HEK293 (cell line): ENCODE results near the gene PDK2.

ENCODE experiments used
- PATZ1 ChIP-seq: fragments of 450-650 bp; formaldehyde crosslinking; IDR thresholded peaks from 2 replicates; pipeline ENCODE4 v1.5.1; 2016; ENCODE audit warnings: missing biosample characterization, missing genetic modification characterization
- PRDM2 ChIP-seq: fragments of 450-650 bp; formaldehyde crosslinking; IDR thresholded peaks from 2 replicates; pipeline ENCODE4 v1.5.1; 2016; ENCODE audit warnings: missing biosample characterization, missing genetic modification characterization, borderline replicate concordance
- TCF7L2 ChIP-seq: IDR thresholded peaks from 2 replicates; pipeline ENCODE4 v1.6.1; 2011; ENCODE audit warnings: low read depth, mild to moderate bottlenecking, inconsistent platforms, low read length, moderate library complexity, borderline replicate concordance
- ZNF10 ChIP-seq: fragments of 450-650 bp; formaldehyde crosslinking; IDR thresholded peaks from 2 replicates; pipeline ENCODE4 v1.5.1; 2017; ENCODE audit warnings: missing biosample characterization, missing genetic modification characterization
- ZNF138 ChIP-seq: fragments of 450-650 bp; formaldehyde crosslinking; IDR thresholded peaks from 2 replicates; pipeline ENCODE4 v1.5.1; 2016; ENCODE audit warnings: missing biosample characterization, missing genetic modification characterization, borderline replicate concordance
- ZNF214 ChIP-seq: fragments of 450-650 bp; formaldehyde crosslinking; IDR thresholded peaks from 2 replicates; pipeline ENCODE4 v1.5.1; 2017; ENCODE audit warnings: missing biosample characterization, mild to moderate bottlenecking, missing genetic modification characterization, borderline replicate concordance
- ZNF473 ChIP-seq: fragments of 450-650 bp; formaldehyde crosslinking; IDR thresholded peaks from 2 replicates; pipeline ENCODE4 v1.5.1; 2017; ENCODE audit warnings: missing biosample characterization, missing genetic modification characterization
- ZNF558 ChIP-seq: fragments of 450-650 bp; formaldehyde crosslinking; IDR thresholded peaks from 2 replicates; pipeline ENCODE4 v1.5.1; 2016; ENCODE audit warnings: missing biosample characterization, missing genetic modification characterization
- ZNF623 ChIP-seq: fragments of 450-650 bp; formaldehyde crosslinking; IDR thresholded peaks from 2 replicates; pipeline ENCODE4 v1.5.1; 2016; ENCODE audit warnings: missing biosample characterization, missing genetic modification characterization
- ZNF677 ChIP-seq: fragments of 450-650 bp; IDR thresholded peaks from 2 replicates; pipeline ENCODE4 v1.5.0; 2018; ENCODE audit warnings: missing biosample characterization, mild to moderate bottlenecking, missing genetic modification characterization, moderate library complexity
- ZNF76 ChIP-seq: fragments of 450-650 bp; formaldehyde crosslinking; IDR thresholded peaks from 2 replicates; pipeline ENCODE4; 2016; ENCODE audit warnings: low read depth, missing biosample characterization, missing genetic modification characterization, borderline replicate concordance
- TF ChIP-seq, protein P1 (sequence below): fragments of 450-650 bp; IDR thresholded peaks from 2 replicates; pipeline ENCODE4 v1.5.1; 2018; ENCODE audit warnings: missing biosample characterization, missing genetic modification characterization
- TF ChIP-seq, protein P2 (sequence below): fragments of 450-650 bp; formaldehyde crosslinking; IDR thresholded peaks from 2 replicates; pipeline ENCODE4 v1.5.1; 2016; ENCODE audit warnings: missing biosample characterization, missing genetic modification characterization

GRCh38 chr17:50145532-50146229, 50.5 kb downstream of the PDK2 start:
- TF ChIP-seq ZNF138 (tag by site-specific recombination) (no peak), ZNF10 (no peak), PATZ1 (no peak), TCF7L2 (no peak), ZNF623 (tag by site-specific recombination) (no peak), ZNF76 (no peak), ZNF677 (no peak), PRDM2 (no peak), ZNF473 (no peak), ZNF214 (no peak), ZNF558 (no peak)
- TF ChIP-seq, protein P1, sequence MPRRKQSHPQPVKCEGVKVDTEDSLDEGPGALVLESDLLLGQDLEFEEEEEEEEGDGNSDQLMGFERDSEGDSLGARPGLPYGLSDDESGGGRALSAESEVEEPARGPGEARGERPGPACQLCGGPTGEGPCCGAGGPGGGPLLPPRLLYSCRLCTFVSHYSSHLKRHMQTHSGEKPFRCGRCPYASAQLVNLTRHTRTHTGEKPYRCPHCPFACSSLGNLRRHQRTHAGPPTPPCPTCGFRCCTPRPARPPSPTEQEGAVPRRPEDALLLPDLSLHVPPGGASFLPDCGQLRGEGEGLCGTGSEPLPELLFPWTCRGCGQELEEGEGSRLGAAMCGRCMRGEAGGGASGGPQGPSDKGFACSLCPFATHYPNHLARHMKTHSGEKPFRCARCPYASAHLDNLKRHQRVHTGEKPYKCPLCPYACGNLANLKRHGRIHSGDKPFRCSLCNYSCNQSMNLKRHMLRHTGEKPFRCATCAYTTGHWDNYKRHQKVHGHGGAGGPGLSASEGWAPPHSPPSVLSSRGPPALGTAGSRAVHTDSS (tag by site-specific recombination) = no peak
- TF ChIP-seq, protein P2, sequence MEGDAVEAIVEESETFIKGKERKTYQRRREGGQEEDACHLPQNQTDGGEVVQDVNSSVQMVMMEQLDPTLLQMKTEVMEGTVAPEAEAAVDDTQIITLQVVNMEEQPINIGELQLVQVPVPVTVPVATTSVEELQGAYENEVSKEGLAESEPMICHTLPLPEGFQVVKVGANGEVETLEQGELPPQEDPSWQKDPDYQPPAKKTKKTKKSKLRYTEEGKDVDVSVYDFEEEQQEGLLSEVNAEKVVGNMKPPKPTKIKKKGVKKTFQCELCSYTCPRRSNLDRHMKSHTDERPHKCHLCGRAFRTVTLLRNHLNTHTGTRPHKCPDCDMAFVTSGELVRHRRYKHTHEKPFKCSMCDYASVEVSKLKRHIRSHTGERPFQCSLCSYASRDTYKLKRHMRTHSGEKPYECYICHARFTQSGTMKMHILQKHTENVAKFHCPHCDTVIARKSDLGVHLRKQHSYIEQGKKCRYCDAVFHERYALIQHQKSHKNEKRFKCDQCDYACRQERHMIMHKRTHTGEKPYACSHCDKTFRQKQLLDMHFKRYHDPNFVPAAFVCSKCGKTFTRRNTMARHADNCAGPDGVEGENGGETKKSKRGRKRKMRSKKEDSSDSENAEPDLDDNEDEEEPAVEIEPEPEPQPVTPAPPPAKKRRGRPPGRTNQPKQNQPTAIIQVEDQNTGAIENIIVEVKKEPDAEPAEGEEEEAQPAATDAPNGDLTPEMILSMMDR (tag by site-specific recombination) = no peak
